GM12878 (cell line): ENCODE data around the gene NFKBIB. TPM values are rescaled to one million over a fixed set of nuclear protein-coding genes. Genes with fewer than 3 reads are reported as not detected.

ENCODE experiments used
- BCL3 ChIP-seq: IDR thresholded peaks from 2 replicates; pipeline ENCODE4 v1.6.1; 2011; ENCODE audit warnings: borderline replicate concordance, low read depth, mild to moderate bottlenecking, moderate library complexity, low read length; ENCODE audit not compliant: insufficient read depth, poor library complexity, severe bottlenecking
- BRCA1 ChIP-seq: IDR thresholded peaks from 2 replicates; pipeline ENCODE4 v1.6.1; 2011; ENCODE audit warnings: low read depth, low read length, improper control_type of control experiment
- EZH2 ChIP-seq: IDR thresholded peaks from 2 replicates; pipeline ENCODE4 v1.6.1; 2012; ENCODE audit warnings: low read depth, mild to moderate bottlenecking, control low read depth, inconsistent platforms, low read length, borderline replicate concordance; ENCODE audit not compliant: control insufficient read depth
- FOXK2 ChIP-seq: fragments of 450-650 bp; IDR thresholded peaks from 2 replicates; pipeline ENCODE4 v1.6.1; 2017; ENCODE audit warnings: mild to moderate bottlenecking, moderate library complexity
- FOXM1 ChIP-seq: IDR thresholded peaks from 2 replicates; pipeline ENCODE4 v1.6.1; 2012; ENCODE audit warnings: low read depth, mild to moderate bottlenecking, inconsistent platforms, low read length, moderate library complexity
- HCFC1 ChIP-seq: fragments of 150-350 bp; IDR thresholded peaks from 2 replicates; pipeline ENCODE4 v1.6.1; 2014; ENCODE audit warnings: low read length
- KLF5 ChIP-seq: fragments of 450-650 bp; IDR thresholded peaks from 2 replicates; pipeline ENCODE4 v1.6.1; 2014; ENCODE audit warnings: mild to moderate bottlenecking; ENCODE audit not compliant: partially characterized antibody
- PRDM15 ChIP-seq: fragments of 450-650 bp; formaldehyde crosslinking; IDR thresholded peaks from 2 replicates; pipeline ENCODE4 v1.4.0; 2020; ENCODE audit warnings: mild to moderate bottlenecking, moderate library complexity
- SMAD5 ChIP-seq: IDR thresholded peaks from 2 replicates; pipeline ENCODE4 v1.6.1; 2016; ENCODE audit warnings: antibody characterized with exemption, low read depth
- SMC3 ChIP-seq: IDR thresholded peaks from 2 replicates; pipeline ENCODE4 v1.6.1; 2011; ENCODE audit warnings: low read length, improper control_type of control experiment, borderline replicate concordance
- SP1 ChIP-seq: IDR thresholded peaks from one replicate; pipeline ENCODE4 v1.6.1; 2011; ENCODE audit warnings: low read depth, low read length
- SRF ChIP-seq, 2 experiments: IDR thresholded peaks; 2 replicates each; pipeline ENCODE4 v1.6.1; 2011; ENCODE audit warnings: low read depth in 2 of 2, low read length in 2 of 2, mild to moderate bottlenecking in 1 of 2, moderate library complexity in 1 of 2
- TCF7 ChIP-seq: IDR thresholded peaks from 2 replicates; pipeline ENCODE4 v1.6.1; 2014; ENCODE audit warnings: antibody characterized with exemption, borderline replicate concordance
- ZNF217 ChIP-seq: fragments of 450-650 bp; IDR thresholded peaks from 2 replicates; pipeline ENCODE4 v1.6.1; 2017; ENCODE audit warnings: antibody characterized with exemption, mild to moderate bottlenecking
- polyA plus RNA-seq, 11 experiments: library from polyadenylated mRNA; depleted of rRNA in 4 of 11; unstranded in 6 of 11; stranded (reverse) in 5 of 11; fragments of >200 nt; fragmentation: Nextera tagmentation in 4 of 11; fragmentation: Illumina TruSeq in 1 of 11; extraction: Ambion mirVana in 4 of 11; extraction: Trizol in 1 of 11; gene quantifications; 1 replicate in 1 of 11; 2 replicates in 10 of 11; pipeline versions ENCODE4 v1.2.1 to v1.2.3, GENCODE V29; 2011 to 2016; ENCODE audit warnings: inconsistent platforms in 2 of 11, missing spikeins in 2 of 11, low read depth in 1 of 11
- total RNA-seq, 4 experiments: library from RNA; depleted of rRNA in 3 of 4; stranded (reverse); fragments of >200 nt in 3 of 4; fragmentation: Illumina TruSeq in 1 of 4; extraction: Trizol in 1 of 4; gene quantifications; 2 replicates each; pipeline versions ENCODE4 v1.2.1 to v1.2.3, GENCODE V29; 2013 to 2021
- TF ChIP-seq, protein P1 (sequence below): fragments of 450-650 bp; IDR thresholded peaks from 2 replicates; pipeline ENCODE4 v1.6.1; 2017; ENCODE audit warnings: mild to moderate bottlenecking
- TF ChIP-seq, protein P2 (sequence below): fragments of 450-650 bp; IDR thresholded peaks from 2 replicates; pipeline ENCODE4 v1.6.1; 2017; ENCODE audit warnings: mild to moderate bottlenecking, moderate library complexity
- TF ChIP-seq, protein P3 (sequence below): fragments of 150-350 bp; IDR thresholded peaks from 2 replicates; pipeline ENCODE4 v1.6.1; 2014; ENCODE audit warnings: mild to moderate bottlenecking, low read depth, low read length

Gene NFKBIB
- total and polyA plus RNA-seq, 10 of the 15 experiments (the other 5 are each of a cell fraction or from before 2014, with no cell fraction given): 1.2 to 60.9 (median 31.0) TPM

GRCh38 chr19:38899447-38900201 is at the start of gene NFKBIB, which contains the start of gene SIRT2 (continued):
- TF ChIP-seq SP1: peak; percentile 95
- no peak for TF ChIP-seq PRDM15 (CRISPR knock-in tag)
- no peak for TF ChIP-seq TCF7
- TF ChIP-seq SMAD5: peak; percentile 47; the same call in 1 of the 2 replicates
- no peak for TF ChIP-seq BCL3
- peak in 1 of 2 experiments; percentile 68; a peak in 2 of 4 replicates for TF ChIP-seq SRF (IDR thresholded peaks at IDR 0.05; ENCODE audit: low read depth in 2 of 2, low read length in 2 of 2)
- TF ChIP-seq BRCA1: no peak
- TF ChIP-seq, protein P1, sequence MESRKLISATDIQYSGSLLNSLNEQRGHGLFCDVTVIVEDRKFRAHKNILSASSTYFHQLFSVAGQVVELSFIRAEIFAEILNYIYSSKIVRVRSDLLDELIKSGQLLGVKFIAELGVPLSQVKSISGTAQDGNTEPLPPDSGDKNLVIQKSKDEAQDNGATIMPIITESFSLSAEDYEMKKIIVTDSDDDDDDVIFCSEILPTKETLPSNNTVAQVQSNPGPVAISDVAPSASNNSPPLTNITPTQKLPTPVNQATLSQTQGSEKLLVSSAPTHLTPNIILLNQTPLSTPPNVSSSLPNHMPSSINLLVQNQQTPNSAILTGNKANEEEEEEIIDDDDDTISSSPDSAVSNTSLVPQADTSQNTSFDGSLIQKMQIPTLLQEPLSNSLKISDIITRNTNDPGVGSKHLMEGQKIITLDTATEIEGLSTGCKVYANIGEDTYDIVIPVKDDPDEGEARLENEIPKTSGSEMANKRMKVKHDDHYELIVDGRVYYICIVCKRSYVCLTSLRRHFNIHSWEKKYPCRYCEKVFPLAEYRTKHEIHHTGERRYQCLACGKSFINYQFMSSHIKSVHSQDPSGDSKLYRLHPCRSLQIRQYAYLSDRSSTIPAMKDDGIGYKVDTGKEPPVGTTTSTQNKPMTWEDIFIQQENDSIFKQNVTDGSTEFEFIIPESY: no peak
- no peak for TF ChIP-seq SMC3
- TF ChIP-seq, protein P2, sequence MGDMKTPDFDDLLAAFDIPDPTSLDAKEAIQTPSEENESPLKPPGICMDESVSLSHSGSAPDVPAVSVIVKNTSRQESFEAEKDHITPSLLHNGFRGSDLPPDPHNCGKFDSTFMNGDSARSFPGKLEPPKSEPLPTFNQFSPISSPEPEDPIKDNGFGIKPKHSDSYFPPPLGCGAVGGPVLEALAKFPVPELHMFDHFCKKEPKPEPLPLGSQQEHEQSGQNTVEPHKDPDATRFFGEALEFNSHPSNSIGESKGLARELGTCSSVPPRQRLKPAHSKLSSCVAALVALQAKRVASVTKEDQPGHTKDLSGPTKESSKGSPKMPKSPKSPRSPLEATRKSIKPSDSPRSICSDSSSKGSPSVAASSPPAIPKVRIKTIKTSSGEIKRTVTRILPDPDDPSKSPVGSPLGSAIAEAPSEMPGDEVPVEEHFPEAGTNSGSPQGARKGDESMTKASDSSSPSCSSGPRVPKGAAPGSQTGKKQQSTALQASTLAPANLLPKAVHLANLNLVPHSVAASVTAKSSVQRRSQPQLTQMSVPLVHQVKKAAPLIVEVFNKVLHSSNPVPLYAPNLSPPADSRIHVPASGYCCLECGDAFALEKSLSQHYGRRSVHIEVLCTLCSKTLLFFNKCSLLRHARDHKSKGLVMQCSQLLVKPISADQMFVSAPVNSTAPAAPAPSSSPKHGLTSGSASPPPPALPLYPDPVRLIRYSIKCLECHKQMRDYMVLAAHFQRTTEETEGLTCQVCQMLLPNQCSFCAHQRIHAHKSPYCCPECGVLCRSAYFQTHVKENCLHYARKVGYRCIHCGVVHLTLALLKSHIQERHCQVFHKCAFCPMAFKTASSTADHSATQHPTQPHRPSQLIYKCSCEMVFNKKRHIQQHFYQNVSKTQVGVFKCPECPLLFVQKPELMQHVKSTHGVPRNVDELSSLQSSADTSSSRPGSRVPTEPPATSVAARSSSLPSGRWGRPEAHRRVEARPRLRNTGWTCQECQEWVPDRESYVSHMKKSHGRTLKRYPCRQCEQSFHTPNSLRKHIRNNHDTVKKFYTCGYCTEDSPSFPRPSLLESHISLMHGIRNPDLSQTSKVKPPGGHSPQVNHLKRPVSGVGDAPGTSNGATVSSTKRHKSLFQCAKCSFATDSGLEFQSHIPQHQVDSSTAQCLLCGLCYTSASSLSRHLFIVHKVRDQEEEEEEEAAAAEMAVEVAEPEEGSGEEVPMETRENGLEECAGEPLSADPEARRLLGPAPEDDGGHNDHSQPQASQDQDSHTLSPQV: no peak
- TF ChIP-seq FOXK2: no peak; the same call in none of the 2 replicates
- no peak for TF ChIP-seq FOXM1
- peak; percentile 76 for TF ChIP-seq KLF5
- TF ChIP-seq, protein P3, sequence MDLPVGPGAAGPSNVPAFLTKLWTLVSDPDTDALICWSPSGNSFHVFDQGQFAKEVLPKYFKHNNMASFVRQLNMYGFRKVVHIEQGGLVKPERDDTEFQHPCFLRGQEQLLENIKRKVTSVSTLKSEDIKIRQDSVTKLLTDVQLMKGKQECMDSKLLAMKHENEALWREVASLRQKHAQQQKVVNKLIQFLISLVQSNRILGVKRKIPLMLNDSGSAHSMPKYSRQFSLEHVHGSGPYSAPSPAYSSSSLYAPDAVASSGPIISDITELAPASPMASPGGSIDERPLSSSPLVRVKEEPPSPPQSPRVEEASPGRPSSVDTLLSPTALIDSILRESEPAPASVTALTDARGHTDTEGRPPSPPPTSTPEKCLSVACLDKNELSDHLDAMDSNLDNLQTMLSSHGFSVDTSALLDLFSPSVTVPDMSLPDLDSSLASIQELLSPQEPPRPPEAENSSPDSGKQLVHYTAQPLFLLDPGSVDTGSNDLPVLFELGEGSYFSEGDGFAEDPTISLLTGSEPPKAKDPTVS: no peak
- TF ChIP-seq EZH2: no peak
- TF ChIP-seq ZNF217: no peak
- TF ChIP-seq HCFC1: peak; percentile 99
